H1 (cell line): ENCODE measurements around the gene SIDT1. TPM values are rescaled to one million over a fixed set of nuclear protein-coding genes. Genes with fewer than 3 reads are reported as not detected.

ENCODE experiments used
- CTCF ChIA-PET: fragments of 300-600 bp; sonication (Branson Sonifier 250); formaldehyde crosslinking; loops from one replicate; lab custom pipeline; 2021; ENCODE audit not compliant: partially characterized antibody; lab: Charles Lee
- POLR2A ChIA-PET: fragments of 300-600 bp; sonication (Branson Sonifier 250); formaldehyde crosslinking; loops from one replicate; lab custom pipeline; 2021; ENCODE audit warnings: inconsistent platforms; ENCODE audit not compliant: partially characterized antibody; lab: Charles Lee
- DNase-seq, 2 experiments: peaks; one replicate each; pipeline versions ENCODE4 v3.0.0 to v3.0.0-alpha.2; 2010 to 2022; ENCODE audit warnings: low spot score in 2 of 2, low read depth in 1 of 2, mixed read lengths in 1 of 2
- FAIRE-seq: peaks from 2 replicates; lab custom pipeline; 2011; peaks lifted over from hg19 to GRCh38; lab: Jason Lieb, UNC
- H2AFZ ChIP-seq: 2 replicates; pipeline ENCODE4 v1.8.1; 2012; ENCODE audit warnings: low read length, inconsistent platforms
- H2AK5ac ChIP-seq: 2 replicates; pipeline ENCODE4 v1.6.1; 2013; ENCODE audit warnings: low read depth, low read length
- H2BK120ac ChIP-seq: replicated peaks from 2 replicates; pipeline ENCODE3; 2013; ENCODE audit warnings: low read depth, low read length, inconsistent platforms
- H2BK12ac ChIP-seq: 2 replicates; pipeline ENCODE4 v1.6.1; 2013; ENCODE audit warnings: low read depth, low read length
- H2BK15ac ChIP-seq: 2 replicates; pipeline ENCODE4 v1.6.1; 2013; ENCODE audit warnings: low read length
- H2BK20ac ChIP-seq: 2 replicates; pipeline ENCODE4 v1.6.1; 2013; ENCODE audit warnings: low read length
- H2BK5ac ChIP-seq: 2 replicates; pipeline ENCODE4 v1.6.1; 2013; ENCODE audit warnings: low read depth, low read length
- H3K14ac ChIP-seq: 2 replicates; pipeline ENCODE4 v1.6.1; 2013; ENCODE audit warnings: inconsistent platforms; ENCODE audit not compliant: insufficient read length
- H3K18ac ChIP-seq: 2 replicates; pipeline ENCODE4 v1.6.1; 2013; ENCODE audit warnings: low read length; ENCODE audit errors: extremely low read depth
- H3K23ac ChIP-seq: 2 replicates; pipeline ENCODE4 v1.6.1; 2013; ENCODE audit warnings: inconsistent platforms; ENCODE audit not compliant: insufficient read length
- H3K23me2 ChIP-seq: 2 replicates; pipeline ENCODE4 v1.6.1; 2013; ENCODE audit warnings: low read depth, low read length
- H3K27ac ChIP-seq: 2 replicates; pipeline ENCODE4 v1.6.1; 2011; ENCODE audit warnings: low read depth, low read length, inconsistent platforms
- H3K27me3 ChIP-seq, 4 experiments: replicated peaks in 1 of 4; 1 replicate in 1 of 4; 2 replicates in 3 of 4; pipeline versions ENCODE4 v1.6.1 to v1.8.1; 2011 to 2013; ENCODE audit warnings: low read length in 3 of 4, mild to moderate bottlenecking in 3 of 4, inconsistent platforms in 2 of 4, mixed read lengths in 2 of 4, moderate library complexity in 1 of 4; ENCODE audit not compliant: control insufficient read depth in 3 of 4, insufficient read depth in 3 of 4; ENCODE audit errors: extremely low read depth in 1 of 4
- H3K36me3 ChIP-seq, 4 experiments: 2 replicates each; pipeline versions ENCODE4 v1.6.1 to v1.8.1; 2011 to 2013; ENCODE audit warnings: mild to moderate bottlenecking in 4 of 4, low read length in 3 of 4, moderate library complexity in 2 of 4, control low read depth in 1 of 4, inconsistent platforms in 1 of 4; ENCODE audit not compliant: insufficient read depth in 4 of 4, control insufficient read depth in 2 of 4
- H3K4ac ChIP-seq: replicated peaks from 2 replicates; pipeline ENCODE3; 2013; ENCODE audit warnings: low read length, low read depth, mixed read lengths, inconsistent platforms; ENCODE audit not compliant: insufficient read length
- H3K4me1 ChIP-seq, 4 experiments: replicated peaks in 1 of 4; 1 replicate in 1 of 4; 2 replicates in 3 of 4; pipeline versions ENCODE4 v1.6.1 to v1.8.1; 2011 to 2013; ENCODE audit warnings: low read length in 3 of 4, inconsistent platforms in 2 of 4, mixed read lengths in 1 of 4; ENCODE audit not compliant: insufficient read depth in 4 of 4, control insufficient read depth in 3 of 4
- H3K4me2 ChIP-seq, 2 experiments: 2 replicates each; pipeline versions ENCODE4 v1.6.1 to v1.8.1; 2011 to 2013; ENCODE audit warnings: low read depth in 2 of 2, low read length in 2 of 2, control low read depth in 1 of 2, inconsistent platforms in 1 of 2, mild to moderate bottlenecking in 1 of 2; ENCODE audit not compliant: insufficient read depth in 1 of 2
- H3K4me3 ChIP-seq, 4 experiments: fragments of 200-600, 300-600 bp in 1 of 4; sonication (generic), shearing (Covaris generic), sonication (Bioruptor Twin) in 1 of 4; 2 replicates each; pipeline versions ENCODE4 v1.5.1 to v1.8.1; 2011 to 2016; ENCODE audit warnings: low read length in 4 of 4, low read depth in 3 of 4, control low read depth in 2 of 4, inconsistent platforms in 2 of 4, mild to moderate bottlenecking in 2 of 4, mixed read lengths in 1 of 4, moderate library complexity in 1 of 4; ENCODE audit not compliant: insufficient read depth in 2 of 4; ENCODE audit errors: extremely low read depth in 1 of 4
- H3K56ac ChIP-seq: replicated peaks from 2 replicates; pipeline ENCODE3; 2013; ENCODE audit warnings: low read depth, mild to moderate bottlenecking, mixed read lengths, low read length, inconsistent platforms; ENCODE audit not compliant: insufficient read length
- H3K79me1 ChIP-seq: 2 replicates; pipeline ENCODE4 v1.6.1; 2013; ENCODE audit warnings: low read depth, low read length, control low read depth
- H3K79me2 ChIP-seq, 2 experiments: 2 replicates each; pipeline versions ENCODE4 v1.6.1 to v1.8.1; 2012 to 2013; ENCODE audit warnings: low read length in 2 of 2, mild to moderate bottlenecking in 2 of 2, inconsistent platforms in 1 of 2; ENCODE audit not compliant: insufficient read depth in 2 of 2, control insufficient read depth in 1 of 2
- H3K9ac ChIP-seq, 4 experiments: replicated peaks in 1 of 4; 1 replicate in 1 of 4; 2 replicates in 3 of 4; pipeline versions ENCODE4 v1.6.1 to v1.8.1; 2011 to 2013; ENCODE audit warnings: low read depth in 3 of 4, low read length in 3 of 4, control low read depth in 2 of 4, mild to moderate bottlenecking in 2 of 4, moderate library complexity in 2 of 4, inconsistent platforms in 1 of 4; ENCODE audit errors: extremely low read depth in 1 of 4
- H3K9me3 ChIP-seq, 2 experiments: 2 replicates each; pipeline versions ENCODE4 v1.6.1 to v1.8.1; 2012 to 2013; ENCODE audit warnings: mild to moderate bottlenecking in 2 of 2, moderate library complexity in 2 of 2, control low read depth in 1 of 2, inconsistent platforms in 1 of 2, low read depth in 1 of 2, low read length in 1 of 2, mixed read lengths in 1 of 2; ENCODE audit not compliant: insufficient read depth in 2 of 2
- H4K20me1 ChIP-seq, 2 experiments: replicated peaks in 1 of 2; 2 replicates each; pipeline versions ENCODE3 to v1.8.1; 2011 to 2013; ENCODE audit warnings: inconsistent platforms in 2 of 2, low read length in 2 of 2, mild to moderate bottlenecking in 1 of 2; ENCODE audit not compliant: insufficient read depth in 2 of 2, control insufficient read depth in 1 of 2
- H4K5ac ChIP-seq: 2 replicates; pipeline ENCODE4 v1.6.1; 2013; ENCODE audit warnings: low read length, low read depth, mixed read lengths, inconsistent platforms; ENCODE audit not compliant: insufficient read length
- H4K8ac ChIP-seq: 2 replicates; pipeline ENCODE4 v1.8.0; 2013; ENCODE audit warnings: mild to moderate bottlenecking, moderate library complexity, low read length, inconsistent platforms; ENCODE audit not compliant: insufficient read depth; ENCODE audit errors: extremely low read depth
- H4K91ac ChIP-seq: replicated peaks from 2 replicates; pipeline ENCODE3; 2013; ENCODE audit warnings: low read length, mixed read lengths, inconsistent platforms; ENCODE audit not compliant: insufficient read length
- BACH1 ChIP-seq: IDR thresholded peaks from 2 replicates; pipeline ENCODE4 v1.6.1; 2012; ENCODE audit warnings: low read length, improper control_type of control experiment
- EGR1 ChIP-seq: IDR thresholded peaks from 2 replicates; pipeline ENCODE4 v1.6.1; 2011; ENCODE audit warnings: low read depth, low read length, borderline replicate concordance
- KDM1A ChIP-seq: fragments of 200-600, 300-600 bp; sonication (generic); IDR thresholded peaks from 2 replicates; pipeline ENCODE4 v1.7.1; 2016; ENCODE audit warnings: mild to moderate bottlenecking, low read length, borderline replicate concordance
- KDM5A ChIP-seq: fragments of 200-600 bp; IDR thresholded peaks from 2 replicates; pipeline ENCODE4 v1.7.1; 2012; ENCODE audit warnings: mild to moderate bottlenecking, low read length, inconsistent platforms, mixed read lengths
- NRF1 ChIP-seq: IDR thresholded peaks from 2 replicates; pipeline ENCODE4 v1.6.1; 2011; ENCODE audit warnings: mild to moderate bottlenecking, low read depth, low read length, improper control_type of control experiment
- POU5F1 ChIP-seq: IDR thresholded peaks from 2 replicates; pipeline ENCODE4 v1.6.1; 2011; ENCODE audit warnings: low read depth, mild to moderate bottlenecking, low read length, moderate library complexity
- RXRA ChIP-seq: IDR thresholded peaks from 2 replicates; pipeline ENCODE4 v1.6.1; 2011; ENCODE audit warnings: low read depth, mild to moderate bottlenecking, low read length, moderate library complexity; ENCODE audit not compliant: insufficient read depth
- SIX5 ChIP-seq: IDR thresholded peaks from 2 replicates; pipeline ENCODE4 v1.6.1; 2011; ENCODE audit warnings: mild to moderate bottlenecking, low read depth, low read length
- SRF ChIP-seq: IDR thresholded peaks from 2 replicates; pipeline ENCODE4 v1.6.1; 2011; ENCODE audit warnings: mild to moderate bottlenecking, low read depth, low read length, moderate library complexity
- TCF12 ChIP-seq: IDR thresholded peaks from 2 replicates; pipeline ENCODE4 v1.6.1; 2011; ENCODE audit warnings: low read depth, mild to moderate bottlenecking, low read length
- USF2 ChIP-seq: IDR thresholded peaks from 2 replicates; pipeline ENCODE4 v1.6.1; 2011; ENCODE audit warnings: low read length, improper control_type of control experiment
- ZNF274 ChIP-seq: IDR thresholded peaks from 2 replicates; pipeline ENCODE4 v1.7.0; 2012; ENCODE audit warnings: low read length, borderline replicate concordance; ENCODE audit errors: extremely low read depth
- WGBS, 2 experiments: shearing (Covaris generic) in 1 of 2; methylation state at CpG; one replicate each; pipeline versions ENCODE4 v1.1.6 to v1.1.7; 2013 to 2015; ENCODE audit warnings: low lambda C conversion rate in 2 of 2, mixed read lengths in 2 of 2, inconsistent platforms in 1 of 2, low coverage in 1 of 2, missing lambda C conversion rate in 1 of 2; ENCODE audit not compliant: insufficient replicate concordance in 2 of 2, insufficient coverage in 1 of 2, insufficient read length in 1 of 2; ENCODE audit errors: extremely low coverage in 1 of 2, missing lambda C conversion rate in 1 of 2; 5-methylcytosine and 5-hydroxymethylcytosine counted together
- polyA plus RNA-seq, 7 experiments: library from polyadenylated mRNA; depleted of rRNA in 3 of 7; stranded (reverse) in 5 of 7; unstranded in 2 of 7; fragments of >200 nt in 5 of 7; fragments of 200-250 nt in 2 of 7; gene quantifications; 1 replicate in 5 of 7; 2 replicates in 1 of 7; 4 replicates in 1 of 7; pipeline versions ENCODE4 v1.2.1 to v1.2.3, GENCODE V29; 2011 to 2013; ENCODE audit warnings: missing spikeins in 2 of 7, mixed read lengths in 2 of 7
- total RNA-seq: library from RNA; stranded (reverse); fragmentation: NEBNext Ultra II Directional; extraction: Animal tissue kit (Norgen Biotek cat#: 25700); gene quantifications from 2 replicates; pipeline ENCODE4 v1.2.1, GENCODE V29; 2021

SIDT1 gene
- total and polyA plus RNA-seq, 2 of the 8 experiments (the other 6 are each of a cell fraction or from before 2014, with no cell fraction given), result 0.06 TPM; not detected in 1

- ChIA-PET CTCF (interaction anchor here (0.6 to 5.0 kb wide), 13 partner anchors 10 to 960 kb away, joined by 3 to 43 read pairs (median 4); no protein-coding TSS in a partner anchor), POLR2A (no interaction called here)
- H2AFZ ChIP-seq, result no peak overlapping the region
These were observed 97.4 kb downstream of the SIDT1 start for GRCh38 chr3:113629584-113630421.

More at GRCh38 chr3:113629584-113630421, 97.4 kb downstream of the SIDT1 start:
- no peak for TF ChIP-seq ZNF274
- TF ChIP-seq BACH1, result no peak
- no peak for TF ChIP-seq RXRA
- no peak for TF ChIP-seq TCF12
- TF ChIP-seq EGR1, result no peak
- TF ChIP-seq KDM5A, result no peak
- no peak for TF ChIP-seq SRF
- TF ChIP-seq SIX5, result no peak
- no peak for TF ChIP-seq POU5F1
- TF ChIP-seq USF2, result no peak
- TF ChIP-seq NRF1, result no peak
- no peak for TF ChIP-seq KDM1A
- TF ChIP-seq, all 59 proteins: peak for 0
- 91% methylated on average over 16 of the region's 16 CpGs; no CpG with 5 or more reads in 1 of the 2 experiments for WGBS, 2 experiments
- H3K27me3 ChIP-seq, result no peaks in the 10 kb centered on the region
- no peak overlapping the region for H3K14ac ChIP-seq
- H2BK12ac ChIP-seq, result no peak overlapping the region
- H2BK5ac ChIP-seq, result no peak overlapping the region
- no peak overlapping the region for H3K27ac ChIP-seq
- no peak overlapping the region for H4K5ac ChIP-seq
- no peaks in the 10 kb centered on the region for H3K36me3 ChIP-seq
- H3K4me1 ChIP-seq, result no peaks in the 10 kb centered on the region
- H2BK120ac ChIP-seq, result no peak overlapping the region
- FAIRE-seq (no peak), DNase-seq (no peak)
- H3K79me1 ChIP-seq, result no peaks in the 10 kb centered on the region
- no peak overlapping the region for H3K9ac ChIP-seq
- no peaks in the 10 kb centered on the region for H3K79me2 ChIP-seq
- no peak overlapping the region for H2BK20ac ChIP-seq
- H3K23ac ChIP-seq, result no peak overlapping the region
- no peak overlapping the region for H2AK5ac ChIP-seq
- no peaks in the 10 kb centered on the region for H3K23me2 ChIP-seq
- H3K4me2 ChIP-seq, result no peak overlapping the region
- no peak overlapping the region for H3K4me3 ChIP-seq
- no peak overlapping the region for H3K18ac ChIP-seq
- H3K9me3 ChIP-seq, result no peaks in the 10 kb centered on the region
- H3K4ac ChIP-seq, result no peak overlapping the region
- H4K8ac ChIP-seq, result no peak overlapping the region
- H4K20me1 ChIP-seq, result no peaks in the 10 kb centered on the region
- no peak overlapping the region for H4K91ac ChIP-seq
- H3K56ac ChIP-seq, result no peak overlapping the region
- no peak overlapping the region for H2BK15ac ChIP-seq
